ENCODE results near the gene CTAGE1.
"Not testable (repeated sequence)": the region's sequence is repeated elsewhere in the genome, so short reads cannot be mapped to it uniquely, and the experiment has no call there.

CTAGE1 gene

DNA sequence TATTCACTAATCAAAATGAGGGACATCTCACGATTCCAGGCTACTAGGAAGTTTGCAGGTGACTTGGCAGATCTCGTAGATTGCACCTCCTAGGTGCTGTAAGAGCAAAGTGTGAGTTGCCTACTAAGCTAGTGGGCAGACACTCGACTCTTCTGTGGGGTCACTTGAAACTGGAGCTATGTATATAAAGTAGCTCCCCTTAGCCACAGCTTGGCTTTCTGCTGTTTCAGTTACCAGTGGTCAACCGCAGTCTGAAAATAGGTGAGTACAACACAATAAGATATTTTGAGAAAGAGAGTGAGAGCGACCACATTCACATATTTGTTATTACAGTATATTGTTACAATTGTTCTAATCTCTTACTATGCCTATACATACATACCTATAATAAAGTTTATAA lies 23.3 kb downstream of the CTAGE1 start:
- no peak for TF ChIP-seq CTCF (IDR thresholded peaks at IDR 0.05; ENCODE audit: insufficient read depth, low read depth, low read length, missing control alignments)
- peak; percentile 36 for DNase-seq (ENCODE audit: low read depth)
- no peak overlapping the region for H3K4me3 ChIP-seq (ENCODE audit: low read depth, low read length)

DNA sequence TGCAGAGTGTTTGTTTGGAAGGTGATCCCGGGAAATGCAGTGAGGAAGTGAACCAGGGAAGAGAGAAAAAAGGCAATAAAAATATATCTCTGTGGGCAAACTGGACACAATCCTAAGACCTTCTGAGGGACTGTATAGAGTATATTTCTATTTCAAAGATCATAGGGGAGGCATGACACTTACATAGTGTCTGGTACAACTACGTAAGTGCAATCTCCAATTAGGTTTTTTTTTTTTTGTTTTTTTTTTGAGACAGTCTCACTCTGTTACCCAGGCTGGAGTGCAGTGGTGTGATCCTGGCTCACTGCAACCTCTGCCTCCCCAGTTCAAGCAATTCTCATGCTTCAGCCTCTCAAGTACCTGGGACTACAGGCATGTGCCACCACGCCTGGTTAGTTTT lies 24.6 kb downstream of the CTAGE1 start:
- not testable (repeated sequence) for DNase-seq (ENCODE audit: low read depth); H3K4me3 ChIP-seq (ENCODE audit: low read depth, low read length)

DNA sequence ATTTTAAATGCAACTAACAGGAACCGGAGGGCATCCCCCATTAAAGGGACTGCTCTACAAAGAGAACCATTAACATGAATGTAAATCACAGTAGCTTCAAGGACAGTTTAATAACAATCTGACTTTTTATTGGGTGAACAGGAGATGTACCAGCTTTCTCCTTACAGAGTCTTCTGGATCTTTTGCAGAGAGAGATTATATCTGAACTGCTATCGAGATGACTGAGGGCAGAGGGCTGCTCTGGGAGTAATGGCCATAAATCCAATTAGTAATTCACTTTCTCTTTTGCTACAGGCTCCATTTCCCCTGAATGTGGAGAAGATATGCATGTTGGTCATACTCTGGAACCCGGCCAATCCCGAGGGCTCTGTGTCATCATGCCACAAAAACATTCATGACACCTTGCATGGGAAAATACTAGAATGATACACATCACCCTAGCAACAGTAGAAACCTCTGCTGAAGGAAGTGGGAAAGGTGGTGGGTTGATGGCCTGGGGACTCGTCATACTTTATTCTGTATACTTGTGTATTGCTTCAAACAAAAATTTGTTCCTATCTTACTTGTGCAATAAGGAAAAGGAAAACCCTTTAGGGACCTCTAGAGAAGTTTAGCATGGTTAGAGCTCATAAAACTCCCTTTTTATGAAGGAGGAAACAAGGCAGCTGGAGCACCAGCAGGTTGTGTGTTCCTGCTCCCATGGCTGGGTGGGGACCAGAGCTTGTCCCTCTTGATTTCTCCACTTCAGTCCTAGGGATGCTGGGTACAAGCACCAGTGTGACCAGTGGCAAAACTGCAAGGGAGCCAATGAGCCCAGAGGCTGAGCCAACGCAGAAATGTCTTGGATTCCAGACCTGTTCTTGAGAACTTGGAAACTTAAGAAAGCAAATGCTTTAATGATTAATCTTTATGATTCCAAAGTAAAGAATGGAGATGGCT lies 26.0 kb downstream of the CTAGE1 start:
- no peak overlapping the region for H3K4me3 ChIP-seq (ENCODE audit: low read depth, low read length)
- TF ChIP-seq CTCF (IDR thresholded peaks at IDR 0.05; ENCODE audit: insufficient read depth, low read depth, low read length, missing control alignments) = no peak
- DNase-seq (ENCODE audit: low read depth) = peak; percentile 0

DNA sequence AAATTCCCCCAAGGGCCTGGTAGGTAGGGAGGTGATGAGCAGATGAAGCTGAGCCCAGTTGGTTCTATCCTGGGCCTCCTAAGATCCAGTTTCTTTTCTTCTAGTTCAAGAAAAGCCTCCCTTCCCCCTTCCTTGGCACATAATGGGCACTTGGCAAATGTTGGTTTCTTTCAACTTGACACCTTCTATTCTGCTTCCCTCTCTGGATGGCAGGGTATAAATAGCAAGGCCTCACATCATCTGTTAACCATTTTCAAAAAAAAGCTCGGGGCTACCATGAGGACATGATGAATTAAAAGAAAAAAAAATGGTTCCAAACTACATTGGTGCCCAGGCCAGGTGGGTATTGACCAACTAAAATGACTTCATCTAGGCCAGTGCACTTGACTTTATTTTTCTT lies 29.9 kb downstream of the CTAGE1 start:
- no peak for TF ChIP-seq CTCF (IDR thresholded peaks at IDR 0.05; ENCODE audit: insufficient read depth, low read depth, low read length, missing control alignments)
- DNase-seq (ENCODE audit: low read depth) = no peak

GRCh38 chr18:22387364-22387763 lies 30.4 kb downstream of the CTAGE1 start:
- no peak for DNase-seq (ENCODE audit: low read depth)
- no peak overlapping the region for H3K4me3 ChIP-seq (ENCODE audit: low read depth, low read length)
- TF ChIP-seq CTCF (IDR thresholded peaks at IDR 0.05; ENCODE audit: insufficient read depth, low read depth, low read length, missing control alignments) = no peak

More for the DNA sequence above, 29.9 kb downstream of the CTAGE1 start:
- H3K4me3 ChIP-seq (ENCODE audit: low read depth, low read length) = no peak overlapping the region

DNA sequence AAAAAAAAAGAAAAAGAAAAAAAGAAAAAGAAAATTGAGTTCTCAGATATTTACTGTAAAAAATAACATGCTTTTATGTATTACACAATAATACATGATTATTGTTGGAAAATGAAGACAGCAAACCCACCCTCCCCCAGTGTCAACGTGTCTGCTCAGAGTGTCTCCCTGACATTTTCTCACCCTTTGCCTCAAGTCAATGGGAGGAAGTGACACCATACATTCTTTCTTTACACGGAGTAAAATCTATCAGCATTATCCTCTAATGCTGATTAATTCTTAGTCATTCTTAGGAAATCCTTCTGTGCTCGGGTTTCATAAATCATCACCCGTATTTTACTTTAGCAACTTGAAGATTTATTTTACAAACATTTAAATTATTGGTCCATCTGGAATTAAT lies 32.0 kb downstream of the CTAGE1 start:
- no peak overlapping the region for H3K4me3 ChIP-seq (ENCODE audit: low read depth, low read length)
- TF ChIP-seq CTCF (IDR thresholded peaks at IDR 0.05; ENCODE audit: insufficient read depth, low read depth, low read length, missing control alignments) = no peak
- DNase-seq (ENCODE audit: low read depth) = no peak

DNA sequence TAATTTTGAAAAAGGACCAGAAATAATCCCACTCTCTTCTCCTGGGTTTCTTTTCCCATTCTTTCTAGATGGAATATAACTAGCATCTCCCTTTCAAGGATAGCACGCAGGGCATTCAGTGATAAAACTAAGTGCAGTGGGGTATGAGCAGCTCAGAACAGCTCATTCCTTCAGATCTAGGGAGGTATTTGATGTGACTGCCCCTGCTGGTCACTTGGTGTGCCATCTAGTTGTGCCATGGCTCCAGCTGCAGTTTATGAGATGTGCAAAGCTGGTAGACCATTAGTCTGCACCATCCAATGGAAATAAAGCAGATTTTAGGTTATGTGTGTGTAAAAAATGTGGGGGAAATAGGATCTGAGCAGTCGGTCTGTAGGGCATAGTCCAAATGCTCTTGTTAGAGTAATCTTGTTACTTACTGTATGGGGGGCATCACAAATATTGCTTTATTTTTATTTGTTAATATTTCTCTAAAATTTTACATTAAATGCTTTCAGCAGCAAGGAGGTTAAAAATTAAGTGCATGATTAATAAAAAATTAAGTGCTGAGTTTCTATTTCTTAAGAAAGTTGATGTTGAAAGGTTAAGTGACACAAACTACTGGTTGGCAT lies 38.9 kb downstream of the CTAGE1 start:
- peak; percentile 34 for TF ChIP-seq CTCF (IDR thresholded peaks at IDR 0.05; ENCODE audit: insufficient read depth, low read depth, low read length, missing control alignments)
- DNase-seq (ENCODE audit: low read depth) = peak; percentile 21
- H3K4me3 ChIP-seq (ENCODE audit: low read depth, low read length) = no peak overlapping the region

All from GM12865 (cell line).